Thyroid gland (tissue), 4 donors: Measurements from ENCODE around the gene COL19A1. TPM values are rescaled to one million over a fixed set of nuclear protein-coding genes. Genes with fewer than 3 reads are reported as not detected.

Source experiments
- DNase-seq, 2 donors: peaks; one replicate each; pipeline ENCODE4 v3.0.0-alpha.2; 2019
- H3K27ac ChIP-seq, 3 donors: fragments of 200-600 bp; sonication (generic); 1 replicate in 2 of 3; 2 replicates in 1 of 3; pipeline ENCODE4 v1.5.1; 2016 to 2019; ENCODE audit warnings: mild to moderate bottlenecking in 1 of 3, moderate library complexity in 1 of 3
- H3K27me3 ChIP-seq: fragments of 200-600 bp; sonication (generic); one replicate; pipeline ENCODE4 v1.5.1; 2019
- H3K36me3 ChIP-seq, 2 donors: fragments of 200-600 bp; sonication (generic); one replicate each; pipeline ENCODE4 v1.5.1; 2016 to 2019
- H3K4me1 ChIP-seq, 2 donors: fragments of 200-600 bp; sonication (generic); one replicate each; pipeline ENCODE4 v1.5.1; 2017 to 2019
- H3K4me3 ChIP-seq, 3 donors: fragments of 200-600 bp; sonication (generic); replicated peaks in 1 of 3; 1 replicate in 2 of 3; 2 replicates in 1 of 3; pipeline ENCODE4 v1.5.1; 2016; ENCODE audit warnings: mild to moderate bottlenecking in 1 of 3
- H3K9me3 ChIP-seq: fragments of 200-600 bp; sonication (generic); one replicate; pipeline ENCODE4 v1.5.1; 2017
- POLR2A ChIP-seq, 2 donors: fragments of 450-650 bp; IDR thresholded peaks; one replicate each; pipeline ENCODE4 v1.6.1; 2017; ENCODE audit warnings: antibody characterized with exemption in 2 of 2, mild to moderate bottlenecking in 2 of 2, moderate library complexity in 1 of 2
- WGBS, 2 donors: methylation state at CpG; one replicate each; pipeline ENCODE4 v1.1.5; 2017; 5-methylcytosine and 5-hydroxymethylcytosine counted together
- intact Hi-C: fragments of 100-400 bp; cut with DNase I; formaldehyde crosslinking; loops from one replicate; pipeline ENCODE4 v1.15.1; 2023
- total RNA-seq, 4 donors: library from RNA; depleted of rRNA; stranded (reverse); fragments of >200 nt; gene quantifications; one replicate each; pipeline ENCODE4 v1.2.3, GENCODE V29; 2016
- TF ChIP-seq, protein P1 (sequence below), 6 experiments: fragments of 200-600 bp in 3 of 6; fragments of 450-650 bp in 3 of 6; sonication (generic) in 3 of 6; IDR thresholded peaks; one replicate each; pipeline ENCODE4 v1.5.1; 2016 to 2019; ENCODE audit warnings: antibody characterized with exemption in 6 of 6, mild to moderate bottlenecking in 2 of 6, inconsistent platforms in 1 of 6, moderate library complexity in 1 of 6

The COL19A1 gene
- total RNA-seq, 4 donors from 2014 or later = not detected

GRCh38 chr6:69871107-69871506 lies 4.8 kb downstream of the COL19A1 start:
- H3K9me3 ChIP-seq = no peaks in the 10 kb centered on the region
- TF ChIP-seq, protein P1, sequence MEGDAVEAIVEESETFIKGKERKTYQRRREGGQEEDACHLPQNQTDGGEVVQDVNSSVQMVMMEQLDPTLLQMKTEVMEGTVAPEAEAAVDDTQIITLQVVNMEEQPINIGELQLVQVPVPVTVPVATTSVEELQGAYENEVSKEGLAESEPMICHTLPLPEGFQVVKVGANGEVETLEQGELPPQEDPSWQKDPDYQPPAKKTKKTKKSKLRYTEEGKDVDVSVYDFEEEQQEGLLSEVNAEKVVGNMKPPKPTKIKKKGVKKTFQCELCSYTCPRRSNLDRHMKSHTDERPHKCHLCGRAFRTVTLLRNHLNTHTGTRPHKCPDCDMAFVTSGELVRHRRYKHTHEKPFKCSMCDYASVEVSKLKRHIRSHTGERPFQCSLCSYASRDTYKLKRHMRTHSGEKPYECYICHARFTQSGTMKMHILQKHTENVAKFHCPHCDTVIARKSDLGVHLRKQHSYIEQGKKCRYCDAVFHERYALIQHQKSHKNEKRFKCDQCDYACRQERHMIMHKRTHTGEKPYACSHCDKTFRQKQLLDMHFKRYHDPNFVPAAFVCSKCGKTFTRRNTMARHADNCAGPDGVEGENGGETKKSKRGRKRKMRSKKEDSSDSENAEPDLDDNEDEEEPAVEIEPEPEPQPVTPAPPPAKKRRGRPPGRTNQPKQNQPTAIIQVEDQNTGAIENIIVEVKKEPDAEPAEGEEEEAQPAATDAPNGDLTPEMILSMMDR (IDR thresholded peaks at IDR 0.05) = no peak
- no peak for TF ChIP-seq POLR2A (IDR thresholded peaks at IDR 0.05)
- H3K4me1 ChIP-seq = peaks cover 0 to 7% of the 10 kb centered on the region in 2 donors
- no peak overlapping the region for H3K4me3 ChIP-seq
- no peaks in the 10 kb centered on the region for H3K36me3 ChIP-seq
- intact Hi-C loops = no loop called here
- WGBS, 2 donors = 91 to 94% methylated on average over 2 of the region's 2 CpGs
- no peak overlapping the region for H3K27ac ChIP-seq
- no peaks in the 10 kb centered on the region for H3K27me3 ChIP-seq
- no peak for DNase-seq

GRCh38 chr6:69873291-69873690 lies 6.9 kb downstream of the COL19A1 start:
- no peak for TF ChIP-seq POLR2A (IDR thresholded peaks at IDR 0.05)
- TF ChIP-seq, protein P1 (IDR thresholded peaks at IDR 0.05) = no peak

GRCh38 chr6:69875715-69876114 lies 9.4 kb downstream of the COL19A1 start:
- intact Hi-C loops = no loop called here
- 91 to 92% methylated on average over 3 of the region's 3 CpGs for whole genome bisulfite sequencing, 2 donors

More at GRCh38 chr6:69873291-69873690, 6.9 kb downstream of the COL19A1 start:
- 87 to 92% methylated on average over 2 of the region's 2 CpGs for WGBS, 2 donors
- H3K36me3 ChIP-seq = no peaks in the 10 kb centered on the region
- H3K27me3 ChIP-seq = no peaks in the 10 kb centered on the region
- intact Hi-C loops = no loop called here
- DNase-seq = no peak
- H3K4me1 ChIP-seq = no peaks in the 10 kb centered on the region
- H3K27ac ChIP-seq = no peak overlapping the region
- H3K9me3 ChIP-seq = no peaks in the 10 kb centered on the region
- no peak overlapping the region for H3K4me3 ChIP-seq

GRCh38 chr6:69878795-69879194 lies 12.4 kb downstream of the COL19A1 start:
- Histone ChIP-seq H3K4me3 (no peak overlapping the region), H3K4me1 (no peaks in the 10 kb centered on the region), H3K27me3 (no peaks in the 10 kb centered on the region), H3K36me3 (no peaks in the 10 kb centered on the region), H3K27ac (no peak overlapping the region), H3K9me3 (no peaks in the 10 kb centered on the region)
- no peak for DNase-seq
- intact Hi-C loops = no loop called here
- TF ChIP-seq, protein P1 (IDR thresholded peaks at IDR 0.05) = no peak
- TF ChIP-seq POLR2A (IDR thresholded peaks at IDR 0.05) = no peak
- WGBS, 2 donors = 93 to 99% methylated on average over 1 of the region's 1 CpG

More at GRCh38 chr6:69875715-69876114, 9.4 kb downstream of the COL19A1 start:
- no peak overlapping the region for H3K4me3 ChIP-seq
- H3K9me3 ChIP-seq = no peaks in the 10 kb centered on the region
- no peaks in the 10 kb centered on the region for H3K27me3 ChIP-seq
- no peak for DNase-seq
- no peak overlapping the region for H3K27ac ChIP-seq
- no peaks in the 10 kb centered on the region for H3K4me1 ChIP-seq
- no peak for TF ChIP-seq POLR2A (IDR thresholded peaks at IDR 0.05)
- TF ChIP-seq, protein P1 (IDR thresholded peaks at IDR 0.05) = no peak
- no peaks in the 10 kb centered on the region for H3K36me3 ChIP-seq

DNA sequence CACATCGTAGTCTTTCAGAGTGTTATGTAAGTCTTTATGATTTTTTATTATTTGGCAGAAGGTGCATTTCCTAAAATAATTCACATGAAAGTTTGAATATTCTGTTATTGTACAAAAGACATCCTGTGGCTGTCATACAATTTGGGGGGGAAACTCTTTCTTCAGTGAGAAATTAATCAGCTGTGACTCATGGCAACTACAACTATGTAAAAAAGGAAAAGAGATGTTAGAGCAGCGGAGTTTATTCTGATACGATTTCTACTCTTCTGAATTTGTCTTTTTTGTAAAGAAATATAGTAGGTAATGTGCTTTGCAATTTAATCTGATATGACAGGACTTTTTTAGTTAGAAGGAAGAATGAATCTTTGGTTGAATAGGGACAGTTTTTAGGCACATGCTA lies 14.2 kb downstream of the COL19A1 start:
- no peak for DNase-seq
- intact Hi-C loops = no loop called here
- Histone ChIP-seq H3K9me3 (no peaks in the 10 kb centered on the region), H3K4me1 (no peaks in the 10 kb centered on the region), H3K36me3 (no peaks in the 10 kb centered on the region), H3K27ac (no peak overlapping the region), H3K4me3 (no peak overlapping the region), H3K27me3 (no peaks in the 10 kb centered on the region)
- TF ChIP-seq, protein P1 (IDR thresholded peaks at IDR 0.05) = no peak
- TF ChIP-seq POLR2A (IDR thresholded peaks at IDR 0.05) = no peak
- WGBS, 2 donors = 83 to 85% methylated on average over 3 of the region's 3 CpGs
